ENCODE results near the gene TMIGD3. TPM values are rescaled to one million over a fixed set of nuclear protein-coding genes. Genes with fewer than 3 reads are reported as not detected.
"Not testable (repeated sequence)": the region's sequence is repeated elsewhere in the genome, so short reads cannot be mapped to it uniquely, and the experiment has no call there.

The TMIGD3 gene
- 1 to 10 TPM in 1 of 10 donors, under 1 TPM in 9; 0.32 to 1.1 (median 0.69) TPM for polyA plus RNA-seq (ENCODE audit: insufficient read length in 10 of 10)
- long read RNA-seq, donor 1 = 0 reads
- long read RNA-seq, donor 2 = 0 reads
- long read RNA-seq, donor 3 = 0 reads
- long read RNA-seq, donor 4 = 0 reads
- long read RNA-seq, donor 5 = 0 reads
- long read RNA-seq, donor 6 = 0 reads
- long read RNA-seq, donor 7 = 0 reads
- long read RNA-seq, donor 8 = 0 reads
- long read RNA-seq, donor 9 = 0 reads

DNA sequence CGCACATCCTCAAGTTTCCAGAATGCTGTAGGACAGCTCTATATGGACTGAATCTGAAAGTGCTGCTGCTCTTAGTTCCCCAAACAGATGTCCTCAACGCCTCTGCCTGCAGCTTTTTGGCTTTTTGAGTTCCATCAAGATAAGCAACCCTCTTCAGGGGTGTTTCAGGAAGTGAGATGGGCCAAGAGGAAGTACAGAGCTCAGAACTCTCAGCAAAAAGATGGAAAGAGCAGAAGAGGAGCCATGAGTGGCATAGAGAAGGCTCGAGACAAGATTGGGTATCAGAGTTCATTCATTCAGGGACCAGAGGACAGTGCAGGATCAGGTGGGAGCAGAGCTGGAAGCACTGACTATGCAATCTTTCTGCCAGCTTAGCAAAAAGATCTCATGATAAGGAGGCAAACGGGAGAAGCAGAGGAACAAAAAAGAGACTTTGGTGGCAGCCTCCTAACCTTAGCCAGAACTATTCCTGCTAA lies at the start of gene TMIGD3, which contains the start of gene ADORA3:
TMIGD3 (minus strand) TSS at position 49 of the 476 bp plus-strand sequence. CDS start 279 bp downstream, outside the sequence.
ADORA3 (minus strand) TSS at position 49 of the 476 bp plus-strand sequence. CDS start 279 bp downstream, outside the sequence.
- DNase-seq = peak in 1 of 3 donors; percentile 34

DNA sequence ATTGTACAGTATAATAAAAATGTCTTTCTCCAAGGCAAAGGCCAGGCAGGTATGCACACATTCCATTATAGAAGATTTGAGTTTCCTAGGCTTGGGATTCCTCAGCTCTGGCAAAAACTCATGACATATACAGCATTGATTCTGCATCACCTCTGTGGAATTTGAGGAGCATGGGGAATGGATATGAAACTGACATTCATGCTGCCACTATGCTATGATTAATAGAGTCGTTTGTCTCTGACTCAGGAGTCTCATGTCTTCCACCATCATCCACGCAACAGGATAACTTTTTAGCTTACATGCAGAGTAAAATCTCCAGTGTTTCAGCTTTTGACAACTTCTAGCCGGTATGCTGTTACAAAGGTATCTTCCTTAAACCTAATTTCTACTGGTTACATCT lies 49.8 kb upstream of the TMIGD3 start:
- DNase-seq = peak in 1 of 3 donors; percentile 71

DNA sequence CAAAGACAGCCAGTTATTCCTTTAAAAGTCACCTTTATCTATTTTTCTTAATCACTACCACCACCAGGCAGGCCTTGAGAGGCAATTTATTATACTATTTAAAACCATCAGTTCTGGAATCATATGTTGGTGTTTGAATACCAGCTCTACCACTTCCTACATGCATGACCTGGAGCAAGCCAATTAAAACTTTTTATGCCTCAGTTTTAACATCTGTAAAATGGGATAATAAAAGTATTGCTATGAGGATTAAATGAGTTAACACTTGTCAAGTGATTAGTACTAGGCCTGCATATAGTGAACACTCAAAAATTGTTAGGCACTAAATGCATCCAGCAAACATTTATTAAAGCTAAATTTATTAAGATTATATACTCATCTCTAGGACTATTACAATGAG lies 49.2 kb upstream of the TMIGD3 start:
- DNase-seq = no peak

DNA sequence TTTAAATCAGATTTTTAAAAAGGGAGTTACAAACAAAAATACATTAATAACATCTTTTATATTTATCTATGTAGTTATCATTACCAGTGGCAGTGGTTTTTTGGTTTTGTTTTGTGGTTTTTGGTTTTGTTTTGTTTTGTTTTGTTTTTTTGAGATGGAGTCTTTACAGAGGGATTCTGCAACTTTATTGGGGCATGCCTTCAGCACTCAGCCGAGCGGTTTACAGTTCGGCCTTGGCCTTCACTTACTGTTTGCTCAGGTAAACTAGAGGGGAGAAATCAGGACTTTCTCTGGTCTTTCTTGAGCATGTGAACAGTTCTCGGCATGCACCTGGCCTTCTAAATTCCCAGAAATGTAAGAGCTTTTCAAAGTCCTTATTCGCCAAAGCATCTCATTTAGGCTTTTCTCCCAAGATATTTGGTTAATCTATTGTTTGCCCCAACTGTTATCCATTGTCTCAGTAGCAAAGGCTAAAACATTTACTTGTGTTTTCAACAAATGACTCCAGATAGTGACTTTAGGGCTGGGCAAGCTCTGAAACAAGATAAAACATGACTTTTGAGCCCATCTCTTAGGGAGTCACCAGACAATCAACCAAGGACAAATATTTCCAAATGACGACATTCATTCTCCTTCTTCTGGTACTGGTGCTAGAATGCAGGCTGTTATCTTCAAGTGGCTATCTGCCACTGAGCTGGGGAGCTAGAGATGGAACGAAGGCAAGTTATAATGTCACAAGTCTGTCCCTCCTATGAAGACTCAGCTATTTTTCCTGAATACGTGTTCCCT lies 48.4 kb upstream of the TMIGD3 start:
- DNase-seq = no peak

DNA sequence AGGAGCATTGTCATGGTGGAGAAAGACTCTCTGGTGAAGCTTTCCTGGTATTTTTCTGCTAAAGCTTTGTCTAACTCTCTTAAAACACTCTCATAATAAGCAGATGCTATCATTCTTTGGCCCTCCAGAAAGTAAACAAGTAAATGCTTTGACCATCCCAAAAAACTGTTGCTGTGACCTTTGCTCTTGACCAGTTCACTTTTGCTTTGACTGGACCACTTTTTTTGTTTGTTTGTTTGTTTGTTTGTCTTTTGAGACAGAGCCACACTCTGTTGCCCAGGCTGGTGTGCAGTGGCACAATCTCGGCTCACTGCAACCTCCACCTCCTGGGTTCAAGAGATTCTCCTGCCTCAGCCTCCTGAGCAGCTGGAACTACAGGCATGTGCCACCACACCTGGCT lies 44.4 kb upstream of the TMIGD3 start:
- not testable (repeated sequence) for DNase-seq

DNA sequence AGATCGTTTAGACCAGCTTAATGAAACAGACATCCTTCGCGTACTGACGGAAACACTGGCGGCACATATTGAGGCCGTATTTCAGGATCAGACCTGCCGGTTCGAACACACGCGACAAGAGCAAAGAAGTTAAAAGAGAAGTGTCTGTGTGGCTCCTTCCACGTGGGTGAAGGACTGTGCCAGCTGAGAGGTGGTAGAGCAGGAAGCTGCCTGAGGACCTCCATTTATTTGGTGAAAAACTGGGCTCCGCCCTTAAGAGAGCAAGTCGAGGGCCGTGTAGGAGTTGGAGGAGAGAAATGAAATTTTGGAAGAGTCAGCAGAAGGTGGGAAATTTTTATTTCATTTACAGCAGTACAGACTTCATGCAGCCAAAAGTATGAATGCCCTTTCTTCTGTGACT lies 38.8 kb upstream of the TMIGD3 start:
- no peak for DNase-seq

DNA sequence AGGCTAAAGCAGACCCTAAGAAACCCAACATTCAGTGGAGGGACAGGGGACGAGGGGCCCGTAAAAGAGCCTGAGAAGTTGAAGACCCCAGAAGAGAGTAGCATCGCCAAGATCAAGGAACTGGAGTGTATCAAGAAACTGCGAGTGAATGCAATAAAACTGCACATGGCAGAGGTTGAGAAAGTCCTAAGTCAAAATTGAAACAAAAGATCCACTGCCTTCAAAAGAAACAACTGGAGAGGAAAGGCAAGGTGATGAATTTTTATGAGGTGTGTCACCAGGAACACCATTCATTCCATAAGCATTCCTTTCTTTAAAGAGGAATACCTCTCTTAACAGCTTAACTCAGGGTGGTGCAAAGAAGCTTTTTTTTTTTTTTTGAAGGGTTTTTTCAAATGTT lies 38.3 kb upstream of the TMIGD3 start:
- DNase-seq = no peak

DNA sequence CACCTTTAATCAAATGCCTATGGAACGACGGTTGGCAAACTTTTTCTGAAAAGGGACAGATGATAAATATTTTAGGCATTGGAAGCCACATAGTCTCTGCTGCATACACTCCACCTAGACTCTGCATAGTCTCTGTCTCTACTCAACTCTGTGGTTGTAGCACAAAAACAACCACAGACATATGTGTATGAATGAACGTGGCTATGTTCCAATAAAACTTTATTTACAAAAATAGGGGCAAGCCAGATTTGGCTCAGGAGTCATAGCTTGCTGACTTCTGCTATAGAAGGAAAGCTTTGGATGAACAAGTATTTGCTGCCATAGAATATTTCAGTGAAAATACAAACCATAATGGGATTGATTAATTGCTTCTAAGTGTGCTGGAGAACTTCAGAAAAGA lies 37.5 kb upstream of the TMIGD3 start:
- no peak for DNase-seq

DNA sequence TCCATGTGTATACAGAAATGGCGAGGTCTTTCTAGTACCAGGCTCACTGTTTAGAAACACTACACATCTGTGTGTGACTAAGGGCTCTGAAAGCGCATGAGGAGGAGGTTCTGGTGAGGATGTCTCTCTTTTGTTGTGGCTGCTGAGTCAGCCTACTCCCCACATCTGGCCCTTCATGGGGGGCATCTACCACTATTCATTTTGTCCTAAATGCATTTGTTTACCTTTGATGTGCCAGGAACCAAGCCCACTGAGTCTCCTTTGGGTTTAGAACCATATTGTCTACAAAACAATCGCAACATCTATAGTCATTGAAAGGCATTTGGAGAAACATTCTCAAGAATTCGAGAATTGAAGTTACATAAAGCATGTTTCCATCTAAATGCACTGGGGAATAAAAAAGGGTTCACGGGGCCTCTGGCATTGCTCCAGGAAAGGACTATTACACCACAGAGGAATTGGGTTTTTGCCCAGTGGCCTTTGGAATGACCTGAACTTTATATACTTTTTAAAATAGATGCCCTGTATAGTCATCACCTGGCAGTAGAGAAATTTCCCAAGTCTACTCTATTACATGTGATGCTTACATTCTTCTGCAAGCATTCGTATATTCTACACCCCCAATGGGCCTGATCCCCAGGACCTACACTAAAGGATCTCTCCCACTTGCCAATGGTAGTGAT lies 35.1 kb upstream of the TMIGD3 start:
- DNase-seq = peak in 1 of 3 donors; percentile 35

DNA sequence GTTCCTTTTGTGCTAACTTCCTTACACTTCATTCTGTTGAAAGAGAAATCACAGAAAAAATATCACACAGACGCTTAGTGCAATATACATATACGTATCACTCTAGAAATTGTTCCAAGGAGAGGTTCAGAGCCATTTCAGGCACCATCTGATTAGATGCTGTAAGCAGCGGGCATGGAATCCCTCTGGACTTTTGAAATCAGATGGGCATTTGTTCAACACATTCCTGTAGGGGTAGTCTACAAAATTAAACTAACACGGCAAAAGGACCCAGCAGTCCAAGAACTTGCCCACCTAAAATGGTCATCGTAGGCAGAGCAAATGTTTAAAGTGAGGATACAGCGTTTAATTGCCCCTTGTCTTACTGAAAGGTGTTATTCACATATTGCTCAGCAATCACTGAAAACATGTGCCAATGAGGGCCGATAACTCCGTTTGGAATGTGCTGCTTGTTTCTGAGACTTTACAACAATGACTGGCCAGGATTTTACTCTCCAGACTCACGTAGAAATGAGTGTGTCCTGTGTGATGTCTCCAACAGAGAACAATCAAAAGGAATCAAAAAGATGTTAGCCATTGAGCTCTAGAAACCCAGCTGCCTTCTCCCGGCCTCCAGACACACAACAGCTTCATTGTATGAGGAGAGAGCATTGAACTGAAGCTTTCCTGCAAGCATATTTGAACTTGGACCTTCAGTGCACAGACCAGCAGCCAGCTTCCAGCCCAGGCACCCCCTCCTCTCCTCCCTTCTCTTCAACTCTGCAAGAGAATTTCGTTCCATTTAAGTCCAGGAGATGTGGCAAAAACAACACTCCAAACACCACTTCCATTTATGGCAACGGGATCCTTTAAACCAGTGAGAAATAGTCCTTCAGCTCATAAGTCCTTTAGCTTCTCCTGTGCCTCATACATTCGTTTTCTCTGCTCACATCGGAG lies 32.1 kb upstream of the TMIGD3 start:
- no peak for DNase-seq

DNA sequence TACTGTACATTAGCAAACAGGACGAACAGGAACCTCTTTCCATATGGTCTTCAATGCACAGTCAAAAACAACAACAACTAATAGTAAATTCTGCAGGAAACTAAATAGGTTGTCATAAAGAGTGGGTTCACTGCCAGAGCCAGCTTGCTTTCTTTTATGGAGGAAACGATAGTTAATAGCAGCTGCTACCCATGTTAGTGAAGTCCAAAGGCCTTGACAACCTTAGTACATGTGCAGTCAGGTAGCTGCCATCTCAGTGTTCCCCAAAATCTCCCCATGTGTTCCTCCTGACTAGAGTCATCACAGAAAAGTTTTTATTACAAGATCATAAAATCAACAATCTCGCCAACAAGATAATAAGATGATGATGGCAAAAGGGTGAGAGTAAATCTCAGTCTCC lies 16.6 kb upstream of the TMIGD3 start:
- no peak for DNase-seq

DNA sequence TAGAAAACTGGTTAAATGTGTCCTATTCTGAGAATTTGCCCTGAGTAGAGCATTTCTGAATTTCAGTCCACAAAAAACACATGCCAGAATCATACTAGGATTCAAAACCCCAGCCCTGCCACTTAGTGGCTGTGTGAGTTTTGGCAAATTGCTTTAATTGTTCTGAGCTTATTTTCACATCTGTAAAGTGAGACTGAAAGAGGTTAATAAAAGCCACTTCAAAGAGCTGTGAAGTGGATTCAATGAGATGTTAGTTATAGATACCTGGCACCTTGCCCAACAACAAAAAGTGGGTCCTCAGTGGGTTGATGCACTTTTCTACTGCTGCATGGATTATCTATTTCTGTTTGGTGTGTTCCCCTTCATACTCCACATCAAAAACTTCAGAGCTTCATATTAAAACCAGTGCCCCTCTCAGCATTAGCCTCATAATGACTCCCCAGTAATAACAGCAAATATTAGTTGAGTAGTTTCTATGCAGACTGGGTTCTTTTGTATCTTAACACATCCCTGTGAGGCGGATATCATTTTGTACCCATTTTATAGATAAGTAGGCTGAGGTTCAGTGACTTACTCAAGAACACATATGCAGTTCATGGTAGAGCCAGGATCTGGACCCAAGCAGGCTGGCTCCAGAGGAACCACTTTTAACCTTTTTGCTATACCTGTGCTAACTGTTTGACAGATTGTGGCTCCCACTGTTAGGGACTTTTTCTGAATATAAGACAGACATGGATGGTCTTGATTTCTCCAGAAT lies 14.2 kb upstream of the TMIGD3 start:
- no peak for DNase-seq

DNA sequence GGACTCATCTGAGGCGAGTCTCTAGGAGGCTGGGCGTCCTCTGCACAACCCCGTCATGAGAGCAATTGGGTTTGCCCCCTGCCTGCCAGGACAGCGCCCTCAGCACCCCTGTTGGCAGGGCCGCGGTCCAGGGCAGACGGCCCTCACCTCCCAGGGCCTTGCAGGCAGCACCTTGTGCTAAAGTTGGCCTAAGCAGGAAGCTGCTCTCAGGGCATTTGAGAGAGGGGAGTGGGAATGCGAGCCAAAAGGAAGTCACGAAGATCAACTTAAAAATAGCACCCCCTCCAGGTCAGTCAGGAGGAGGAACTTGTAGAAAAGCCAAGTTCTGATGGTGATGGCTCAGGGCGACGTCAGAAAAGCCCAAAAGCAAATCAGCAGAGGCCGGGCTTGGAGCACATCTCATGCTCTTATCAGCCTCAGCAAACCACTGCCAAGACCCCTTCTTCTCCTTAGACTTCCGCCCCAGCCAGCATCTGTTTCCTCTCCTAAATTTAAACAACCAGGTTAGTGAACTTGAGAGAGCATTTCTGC lies 12.6 kb upstream of the TMIGD3 start:
- peak; percentile 18 to 70 (median 38) for DNase-seq

DNA sequence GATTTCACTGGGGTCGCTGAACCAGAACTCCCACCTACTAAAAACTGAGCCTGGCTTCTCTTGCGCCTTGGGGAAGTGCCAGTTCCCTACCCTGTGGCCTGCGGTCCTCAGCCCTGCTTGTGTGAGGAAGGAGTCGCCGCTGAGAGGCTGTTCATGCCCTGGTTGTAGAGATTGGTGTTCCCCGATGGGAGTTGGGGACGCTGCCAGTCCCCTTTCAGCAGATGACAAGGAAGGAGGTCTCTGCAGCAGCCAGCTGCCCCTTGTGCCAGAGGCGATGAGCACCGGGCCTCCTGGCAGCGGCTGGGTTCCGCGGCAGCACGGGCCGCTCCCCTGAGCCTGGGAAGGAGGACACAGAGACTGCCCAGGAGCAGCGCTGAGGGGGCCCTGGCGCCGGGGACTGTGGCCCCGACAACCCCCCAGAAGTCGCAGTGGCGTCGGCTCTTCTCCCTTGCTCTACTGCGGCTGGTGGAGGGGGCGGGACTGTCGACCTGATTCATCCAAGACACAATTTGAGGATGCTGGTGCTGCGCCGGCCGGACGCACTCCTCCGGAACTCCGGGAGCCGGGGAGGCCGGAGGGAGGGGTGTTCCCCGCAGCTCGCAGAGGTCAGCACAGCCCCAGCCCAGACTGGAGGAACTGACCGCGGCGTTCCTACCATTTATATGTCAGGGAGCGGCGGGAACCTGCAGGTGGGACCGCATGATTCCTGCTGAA lies 12.0 kb upstream of the TMIGD3 start:
- peak; percentile 25 to 72 (median 31) for DNase-seq

DNA sequence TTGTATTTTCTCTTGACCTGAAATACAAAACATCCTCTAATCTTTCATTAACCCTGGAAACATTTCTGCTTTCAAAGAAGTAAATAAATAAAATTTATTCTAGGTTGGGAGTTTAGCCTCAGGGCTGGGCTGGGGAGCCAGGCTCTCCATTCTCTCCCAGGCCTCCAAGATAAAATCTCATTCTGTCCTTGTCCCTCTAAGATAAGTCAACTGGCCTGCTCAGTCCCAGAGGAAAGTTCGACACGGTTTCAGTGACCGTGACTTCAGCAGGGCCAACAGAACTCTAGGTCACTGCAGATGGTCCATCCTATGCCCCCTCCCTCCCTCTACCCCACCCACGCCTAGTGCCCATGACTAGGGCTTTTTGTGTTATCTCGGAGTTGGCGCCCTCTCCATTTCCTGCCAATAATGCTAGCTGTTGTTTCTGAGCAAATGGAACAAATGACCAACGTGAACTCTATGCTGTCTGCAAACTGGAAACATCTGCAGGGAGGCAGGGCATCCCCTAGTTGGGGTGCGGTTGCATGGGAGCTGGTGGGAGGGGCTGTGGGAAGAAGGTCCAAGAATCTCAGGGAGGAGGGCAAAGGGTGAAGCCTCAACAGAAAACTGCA lies 10.1 kb upstream of the TMIGD3 start:
- DNase-seq = no peak

DNA sequence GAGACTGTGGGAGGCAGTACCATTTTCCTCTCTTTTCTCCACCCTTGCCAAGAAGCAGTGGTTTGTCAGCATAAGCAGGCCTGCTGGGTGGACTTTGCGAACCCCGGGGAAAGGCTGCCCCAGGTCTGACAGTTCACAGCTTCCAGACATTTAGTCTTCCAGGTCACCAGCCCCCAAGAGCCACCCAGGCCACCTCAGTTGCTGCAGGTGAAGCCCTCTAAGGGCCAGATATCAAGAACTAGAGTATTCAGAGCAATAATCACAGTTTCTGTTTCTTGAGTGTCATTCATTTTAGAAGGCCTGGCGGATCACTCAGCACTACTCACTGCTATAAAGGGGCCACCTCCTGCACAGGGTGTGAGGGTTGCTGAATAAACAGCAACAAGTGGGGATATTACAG lies 9.5 kb upstream of the TMIGD3 start:
- no peak for DNase-seq

DNA sequence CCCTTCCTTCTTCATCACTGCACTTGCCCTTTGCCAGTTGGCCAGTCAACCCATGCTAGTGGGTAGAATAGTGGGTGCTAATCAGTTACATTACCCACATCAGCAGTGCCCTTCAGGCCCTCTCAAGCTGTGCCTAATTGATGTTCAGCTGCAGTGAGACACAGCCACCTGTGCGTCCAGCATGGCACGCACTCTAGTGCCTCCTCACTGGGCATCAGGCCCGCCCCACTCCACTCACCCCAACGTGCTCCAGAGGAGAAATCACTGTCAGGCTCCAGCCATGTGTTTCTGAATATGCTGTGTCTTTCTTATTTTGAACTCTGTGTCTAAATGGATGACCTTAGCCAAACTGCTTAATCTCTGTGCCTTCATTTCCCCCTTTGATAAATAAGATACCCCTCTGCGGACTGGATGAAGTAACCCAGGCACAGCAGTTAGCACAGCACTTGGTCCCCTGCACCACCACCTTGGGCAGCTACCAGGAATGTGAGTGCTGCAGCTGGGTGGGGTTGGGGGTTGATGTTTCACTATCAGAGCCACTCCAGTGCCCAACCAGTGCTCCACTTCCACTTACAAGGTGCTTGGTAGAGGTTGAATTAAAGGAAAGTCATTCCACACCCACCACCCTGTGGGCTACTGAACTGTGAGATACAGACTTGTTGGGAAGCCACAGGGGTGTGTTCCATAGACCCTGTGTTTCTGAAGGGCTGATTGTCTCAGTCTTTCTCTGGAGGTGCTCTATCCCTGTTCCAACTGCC lies 8.9 kb upstream of the TMIGD3 start:
- no peak for DNase-seq

DNA sequence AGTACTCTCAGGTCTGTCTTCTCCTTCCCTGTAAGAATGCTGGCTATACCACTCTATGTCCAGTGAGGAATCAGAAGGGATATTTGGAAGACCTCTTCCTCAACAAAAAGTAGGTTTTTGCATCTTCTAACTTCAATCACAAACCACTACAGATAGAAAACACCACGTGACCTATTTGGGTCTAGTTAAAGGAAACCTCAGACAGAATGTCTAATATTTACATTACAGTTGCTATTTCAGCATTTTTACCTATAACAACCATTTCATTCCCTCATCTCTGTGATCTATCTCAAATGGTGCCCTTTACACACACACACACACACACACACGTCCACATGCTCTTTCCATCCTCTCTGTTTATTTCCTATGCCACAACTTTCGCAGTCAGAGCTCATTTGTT lies 7.9 kb upstream of the TMIGD3 start:
- no peak for DNase-seq
